Mesothelial cell of epicardium (in vitro differentiated cells): ENCODE results near the gene MFSD6L. TPM values are rescaled to one million over a fixed set of nuclear protein-coding genes. Genes with fewer than 3 reads are reported as not detected.

ENCODE experiments used
- DNase-seq, 2 experiments: peaks; one replicate each; pipeline ENCODE4 v3.0.0; 2021; ENCODE audit warnings: low spot score in 2 of 2; ENCODE audit not compliant: unreplicated experiment in 2 of 2
- H3K27ac Mint-ChIP-seq: 2 replicates; pipeline ENCODE4 v1.8.0; 2021; ENCODE audit warnings: mixed read lengths
- H3K27me3 Mint-ChIP-seq: 2 replicates; pipeline ENCODE4 v1.8.0; 2021; ENCODE audit warnings: low read depth, mixed read lengths
- H3K36me3 Mint-ChIP-seq: 2 replicates; pipeline ENCODE4 v1.8.0; 2021; ENCODE audit warnings: mixed read lengths
- H3K4me1 Mint-ChIP-seq: 2 replicates; pipeline ENCODE4 v1.8.0; 2021; ENCODE audit warnings: mixed read lengths
- H3K4me3 Mint-ChIP-seq: 2 replicates; pipeline ENCODE4 v1.8.0; 2021; ENCODE audit warnings: mild to moderate bottlenecking, moderate library complexity, mixed read lengths
- H3K9me3 Mint-ChIP-seq: 2 replicates; pipeline ENCODE4 v1.8.0; 2021; ENCODE audit warnings: mixed read lengths
- CTCF ChIP-seq: fragments of 200-600 bp; sonication (generic); IDR thresholded peaks from one replicate; pipeline ENCODE4 v1.5.0; 2021; ENCODE audit warnings: antibody characterized with exemption; ENCODE audit not compliant: unreplicated experiment
- total RNA-seq: library from RNA; stranded (reverse); gene quantifications from 3 replicates; pipeline ENCODE4 v1.2.1, GENCODE V29; 2021

Gene MFSD6L
- total RNA-seq, 1 donor from 2014 or later = 4.0 TPM

GRCh38 chr17:8747742-8748141 is 51.4 kb downstream of the MFSD6L start:
- Mint-ChIP-seq H3K27ac (no peak overlapping the region), H3K4me1 (peaks cover 17% of the 10 kb centered on the region), H3K9me3 (no peaks in the 10 kb centered on the region), H3K27me3 (peaks cover 7% of the 10 kb centered on the region), H3K36me3 (no peaks in the 10 kb centered on the region), H3K4me3 (no peak overlapping the region)
- no peak for TF ChIP-seq CTCF
- DNase-seq = no peak

Other genes starting within 250 kb of the MFSD6L start
- 308 to 328 TPM (median 312 TPM) in 3 replicates for gene MYH10, start 168.6 kb downstream of the MFSD6L start, total RNA-seq
- 0.16 to 0.33 TPM in 2 of 3 replicates, not detected in the other for gene CCDC42, start 54.5 kb downstream of the MFSD6L start, total RNA-seq
- not detected in 3 replicates for gene SPDYE4, start 40.8 kb downstream of the MFSD6L start, total RNA-seq
- gene PIK3R6, start 68.3 kb upstream of the MFSD6L start, total RNA-seq = not detected in 3 replicates
- gene PIK3R5, start 166.3 kb upstream of the MFSD6L start, total RNA-seq = 0.18 to 0.27 TPM (median 0.25 TPM) in 3 replicates
- gene NTN1, start 222.1 kb upstream of the MFSD6L start, total RNA-seq = 2.3 to 2.6 TPM (median 2.5 TPM) in 3 replicates